Measurements from ENCODE around the gene SCRN2.

GRCh38 chr17:47853616-47854015 is 12.5 kb upstream of the SCRN2 start:
- TF ChIP-seq POLR2AphosphoS5 (IDR thresholded peaks at IDR 0.05) (no peak), POLR2A (IDR thresholded peaks at IDR 0.05) (no peak)
- TF ChIP-seq, protein P1, sequence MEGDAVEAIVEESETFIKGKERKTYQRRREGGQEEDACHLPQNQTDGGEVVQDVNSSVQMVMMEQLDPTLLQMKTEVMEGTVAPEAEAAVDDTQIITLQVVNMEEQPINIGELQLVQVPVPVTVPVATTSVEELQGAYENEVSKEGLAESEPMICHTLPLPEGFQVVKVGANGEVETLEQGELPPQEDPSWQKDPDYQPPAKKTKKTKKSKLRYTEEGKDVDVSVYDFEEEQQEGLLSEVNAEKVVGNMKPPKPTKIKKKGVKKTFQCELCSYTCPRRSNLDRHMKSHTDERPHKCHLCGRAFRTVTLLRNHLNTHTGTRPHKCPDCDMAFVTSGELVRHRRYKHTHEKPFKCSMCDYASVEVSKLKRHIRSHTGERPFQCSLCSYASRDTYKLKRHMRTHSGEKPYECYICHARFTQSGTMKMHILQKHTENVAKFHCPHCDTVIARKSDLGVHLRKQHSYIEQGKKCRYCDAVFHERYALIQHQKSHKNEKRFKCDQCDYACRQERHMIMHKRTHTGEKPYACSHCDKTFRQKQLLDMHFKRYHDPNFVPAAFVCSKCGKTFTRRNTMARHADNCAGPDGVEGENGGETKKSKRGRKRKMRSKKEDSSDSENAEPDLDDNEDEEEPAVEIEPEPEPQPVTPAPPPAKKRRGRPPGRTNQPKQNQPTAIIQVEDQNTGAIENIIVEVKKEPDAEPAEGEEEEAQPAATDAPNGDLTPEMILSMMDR (IDR thresholded peaks at IDR 0.05) = no peak
